Keratinocyte (primary cell): ENCODE data around the gene ZNF26.

ENCODE experiments used
- EZH2 ChIP-seq: IDR thresholded peaks from one replicate; pipeline ENCODE4 v1.6.1; 2012; ENCODE audit warnings: inconsistent platforms, mild to moderate bottlenecking, low read length, moderate library complexity
- TF ChIP-seq, protein P1 (sequence below), 3 experiments: IDR thresholded peaks in 1 of 3; conservative IDR thresholded peaks in 1 of 3; optimal IDR thresholded peaks in 1 of 3; 2 replicates in 2 of 3; 3 replicates in 1 of 3; pipeline versions ENCODE3 to v1.5.1; 2011; ENCODE audit warnings: low read length in 3 of 3, mild to moderate bottlenecking in 3 of 3, moderate library complexity in 2 of 3, control low read depth in 1 of 3, inconsistent platforms in 1 of 3; ENCODE audit not compliant: insufficient read depth in 2 of 3; ENCODE audit errors: extremely low read depth in 1 of 3

- TF ChIP-seq, protein P1, sequence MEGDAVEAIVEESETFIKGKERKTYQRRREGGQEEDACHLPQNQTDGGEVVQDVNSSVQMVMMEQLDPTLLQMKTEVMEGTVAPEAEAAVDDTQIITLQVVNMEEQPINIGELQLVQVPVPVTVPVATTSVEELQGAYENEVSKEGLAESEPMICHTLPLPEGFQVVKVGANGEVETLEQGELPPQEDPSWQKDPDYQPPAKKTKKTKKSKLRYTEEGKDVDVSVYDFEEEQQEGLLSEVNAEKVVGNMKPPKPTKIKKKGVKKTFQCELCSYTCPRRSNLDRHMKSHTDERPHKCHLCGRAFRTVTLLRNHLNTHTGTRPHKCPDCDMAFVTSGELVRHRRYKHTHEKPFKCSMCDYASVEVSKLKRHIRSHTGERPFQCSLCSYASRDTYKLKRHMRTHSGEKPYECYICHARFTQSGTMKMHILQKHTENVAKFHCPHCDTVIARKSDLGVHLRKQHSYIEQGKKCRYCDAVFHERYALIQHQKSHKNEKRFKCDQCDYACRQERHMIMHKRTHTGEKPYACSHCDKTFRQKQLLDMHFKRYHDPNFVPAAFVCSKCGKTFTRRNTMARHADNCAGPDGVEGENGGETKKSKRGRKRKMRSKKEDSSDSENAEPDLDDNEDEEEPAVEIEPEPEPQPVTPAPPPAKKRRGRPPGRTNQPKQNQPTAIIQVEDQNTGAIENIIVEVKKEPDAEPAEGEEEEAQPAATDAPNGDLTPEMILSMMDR (optimal IDR thresholded peaks at IDR 0.05 in 1 of 3, IDR thresholded peaks at IDR 0.05 in 1 of 3, conservative IDR thresholded peaks at IDR 0.05 in 1 of 3; ENCODE audit: extremely low read depth in 1 of 3, insufficient read depth in 2 of 3, low read length in 3 of 3) = no peak
- no peak for TF ChIP-seq EZH2
These were observed 39.8 kb upstream of the ZNF26 start for GRCh38 chr12:132946246-132946820.
